Measurements from ENCODE around the gene RIMOC1.

The RIMOC1 gene
- total RNA-seq = 39.9 to 46.4 reads per million in 2 donors

- DNase-seq = peak; percentile 93
Observed at GRCh38 chr5:41903892-41904799, at the start of gene RIMOC1. TSS of gene RIMOC1 (plus strand) at chr5:41904344. CDS start at chr5:41904368, 24 bp downstream.

- no peak for DNase-seq
Observed at GRCh38 chr5:41856644-41857491, 47.3 kb upstream of the RIMOC1 start.

- DNase-seq = no peak
Observed at GRCh38 chr5:41857989-41858388, 46.2 kb upstream of the RIMOC1 start.

- DNase-seq = no peak
Observed at GRCh38 chr5:41858890-41859289, 45.3 kb upstream of the RIMOC1 start.

- no peak for DNase-seq
Observed at GRCh38 chr5:41863871-41864486, 40.2 kb upstream of the RIMOC1 start.

GRCh38 chr5:41869151-41869723 is 34.9 kb upstream of the RIMOC1 start:
- peak; percentile 14 for DNase-seq

GRCh38 chr5:41869724-41870626 is 34.2 kb upstream of the RIMOC1 start, which contains the start of gene OXCT1:
TSS of gene OXCT1 (minus strand) at chr5:41870425. CDS start at chr5:41870358, 67 bp downstream.
- DNase-seq = peak; percentile 85

- no peak for DNase-seq
Observed at GRCh38 chr5:41870627-41871048, 33.5 kb upstream of the RIMOC1 start.

- no peak for DNase-seq
Observed at GRCh38 chr5:41871852-41872251, 32.3 kb upstream of the RIMOC1 start.

- no peak for DNase-seq
Observed at GRCh38 chr5:41874512-41875060, 29.6 kb upstream of the RIMOC1 start.

- no peak for DNase-seq
Observed at GRCh38 chr5:41875121-41875520, 29.0 kb upstream of the RIMOC1 start.

- no peak for DNase-seq
Observed at GRCh38 chr5:41876678-41877077, 27.5 kb upstream of the RIMOC1 start.

- no peak for DNase-seq
Observed at GRCh38 chr5:41877408-41877807, 26.7 kb upstream of the RIMOC1 start.

- DNase-seq = no peak
Observed at GRCh38 chr5:41878173-41878572, 26.0 kb upstream of the RIMOC1 start.

- no peak for DNase-seq
Observed at GRCh38 chr5:41878643-41879478, 25.3 kb upstream of the RIMOC1 start.

GRCh38 chr5:41882765-41883164 is 21.4 kb upstream of the RIMOC1 start:
- no peak for DNase-seq

- no peak for DNase-seq
Observed at GRCh38 chr5:41883243-41883642, 20.9 kb upstream of the RIMOC1 start.

GRCh38 chr5:41883936-41884335 is 20.2 kb upstream of the RIMOC1 start:
- no peak for DNase-seq

- no peak for DNase-seq
Observed at GRCh38 chr5:41885286-41885685, 18.9 kb upstream of the RIMOC1 start.

- DNase-seq = no peak
Observed at GRCh38 chr5:41891066-41891707, 13.0 kb upstream of the RIMOC1 start.

All from activated gamma-delta T cell (primary cell).